Loucy (cell line): ENCODE results near the gene TMEM135.

ENCODE experiments used
- H2AFZ ChIP-seq: fragments of 200-600 bp; sonication (generic); 2 replicates; pipeline ENCODE4 v1.6.0; 2016; ENCODE audit warnings: antibody characterized with exemption, mild to moderate bottlenecking, low read length, moderate library complexity
- H3F3A ChIP-seq: fragments of 200-600 bp; 2 replicates; pipeline ENCODE4 v1.6.0; 2016; ENCODE audit warnings: antibody characterized with exemption, low read depth, mild to moderate bottlenecking
- H3K27me3 ChIP-seq: fragments of 200-600 bp; sonication (generic); 2 replicates; pipeline ENCODE4 v1.6.1; 2014; ENCODE audit warnings: low read length, mild to moderate bottlenecking; ENCODE audit not compliant: insufficient read depth, poor library complexity, severe bottlenecking
- H3K36me3 ChIP-seq: fragments of 200-600 bp; sonication (generic); 2 replicates; pipeline ENCODE4 v1.6.1; 2016; ENCODE audit warnings: low read length; ENCODE audit not compliant: insufficient read depth
- H3K4me1 ChIP-seq: fragments of 200-600 bp; sonication (generic); 2 replicates; pipeline ENCODE4 v1.5.1; 2014; ENCODE audit warnings: low read length, mild to moderate bottlenecking; ENCODE audit not compliant: insufficient read depth, poor library complexity, severe bottlenecking
- H3K4me2 ChIP-seq: fragments of 200-600 bp; sonication (generic); 2 replicates; pipeline ENCODE4 v1.6.0; 2014; ENCODE audit warnings: antibody characterized with exemption, low read length, low read depth, mild to moderate bottlenecking; ENCODE audit not compliant: poor library complexity, severe bottlenecking
- H3K4me3 ChIP-seq: fragments of 200-600 bp; sonication (generic); 2 replicates; pipeline ENCODE4 v1.5.1; 2014; ENCODE audit warnings: low read length, mild to moderate bottlenecking, mixed read lengths; ENCODE audit not compliant: poor library complexity, severe bottlenecking
- H3K79me2 ChIP-seq: fragments of 200-600 bp; sonication (generic); 2 replicates; pipeline ENCODE4 v1.6.1; 2014; ENCODE audit warnings: low read length; ENCODE audit not compliant: insufficient read depth
- H3K9ac ChIP-seq: fragments of 200-600 bp; sonication (generic); 2 replicates; pipeline ENCODE4 v1.6.0; 2014; ENCODE audit warnings: mild to moderate bottlenecking, low read depth, low read length, moderate library complexity; ENCODE audit not compliant: poor library complexity, severe bottlenecking
- H3K9me2 ChIP-seq: fragments of 200-600 bp; sonication (generic); replicated peaks from 2 replicates; pipeline ENCODE4 v1.6.1; 2016; ENCODE audit warnings: low read depth, low read length, mixed read lengths
- H3K9me3 ChIP-seq: fragments of 200-600 bp; sonication (generic); 2 replicates; pipeline ENCODE4 v1.6.1; 2014; ENCODE audit warnings: mild to moderate bottlenecking, antibody characterized with exemption, low read length, low read depth; ENCODE audit not compliant: insufficient read depth
- H4K20me1 ChIP-seq: fragments of 200-600 bp; sonication (generic); 2 replicates; pipeline ENCODE4 v1.6.0; 2014; ENCODE audit warnings: antibody characterized with exemption, low read length, mild to moderate bottlenecking; ENCODE audit not compliant: insufficient read depth, poor library complexity, severe bottlenecking
- EZH2phosphoT487 ChIP-seq: fragments of 200-600 bp; IDR thresholded peaks from 2 replicates; pipeline ENCODE4 v1.6.1; 2018; ENCODE audit warnings: antibody characterized with exemption, mild to moderate bottlenecking, moderate library complexity, borderline replicate concordance
- TF ChIP-seq, protein P1 (sequence below): fragments of 200-600 bp; sonication (generic); conservative IDR thresholded peaks from 2 replicates; pipeline ENCODE4 v1.5.1; 2014; ENCODE audit warnings: mild to moderate bottlenecking, antibody characterized with exemption, low read length

Gene TMEM135

GRCh38 chr11:87338046-87338639 lies 300.4 kb downstream of the TMEM135 start:
- H3K36me3 ChIP-seq = no peaks in the 10 kb centered on the region
- H3K9me2 ChIP-seq = no peaks in the 10 kb centered on the region
- H3K4me2 ChIP-seq = no peak overlapping the region
- no peak overlapping the region for H3K4me3 ChIP-seq
- H2AFZ ChIP-seq = no peak overlapping the region
- no peaks in the 10 kb centered on the region for H3K4me1 ChIP-seq
- H3K27me3 ChIP-seq = no peaks in the 10 kb centered on the region
- TF ChIP-seq, protein P1, sequence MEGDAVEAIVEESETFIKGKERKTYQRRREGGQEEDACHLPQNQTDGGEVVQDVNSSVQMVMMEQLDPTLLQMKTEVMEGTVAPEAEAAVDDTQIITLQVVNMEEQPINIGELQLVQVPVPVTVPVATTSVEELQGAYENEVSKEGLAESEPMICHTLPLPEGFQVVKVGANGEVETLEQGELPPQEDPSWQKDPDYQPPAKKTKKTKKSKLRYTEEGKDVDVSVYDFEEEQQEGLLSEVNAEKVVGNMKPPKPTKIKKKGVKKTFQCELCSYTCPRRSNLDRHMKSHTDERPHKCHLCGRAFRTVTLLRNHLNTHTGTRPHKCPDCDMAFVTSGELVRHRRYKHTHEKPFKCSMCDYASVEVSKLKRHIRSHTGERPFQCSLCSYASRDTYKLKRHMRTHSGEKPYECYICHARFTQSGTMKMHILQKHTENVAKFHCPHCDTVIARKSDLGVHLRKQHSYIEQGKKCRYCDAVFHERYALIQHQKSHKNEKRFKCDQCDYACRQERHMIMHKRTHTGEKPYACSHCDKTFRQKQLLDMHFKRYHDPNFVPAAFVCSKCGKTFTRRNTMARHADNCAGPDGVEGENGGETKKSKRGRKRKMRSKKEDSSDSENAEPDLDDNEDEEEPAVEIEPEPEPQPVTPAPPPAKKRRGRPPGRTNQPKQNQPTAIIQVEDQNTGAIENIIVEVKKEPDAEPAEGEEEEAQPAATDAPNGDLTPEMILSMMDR = no peak
- no peak for TF ChIP-seq EZH2phosphoT487
- H4K20me1 ChIP-seq = no peaks in the 10 kb centered on the region
- no peaks in the 10 kb centered on the region for H3F3A ChIP-seq
- H3K9ac ChIP-seq = no peak overlapping the region
- 0 out of 2 replicates have a peak, but pooled peaks cover 6% of the 10 kb centered on the region for H3K9me3 ChIP-seq
- no peaks in the 10 kb centered on the region for H3K79me2 ChIP-seq

- Histone ChIP-seq H3K36me3 (no peaks in the 10 kb centered on the region), H3F3A (no peaks in the 10 kb centered on the region), H3K27me3 (no peaks in the 10 kb centered on the region), H3K9me3 (0 out of 2 replicates have a peak, but pooled peaks cover 6% of the 10 kb centered on the region), H3K4me1 (no peaks in the 10 kb centered on the region), H3K9me2 (no peaks in the 10 kb centered on the region), H3K4me3 (no peak overlapping the region), H3K4me2 (no peak overlapping the region), H2AFZ (no peak overlapping the region), H3K9ac (no peak overlapping the region), H3K79me2 (no peaks in the 10 kb centered on the region), H4K20me1 (no peaks in the 10 kb centered on the region)
- TF ChIP-seq, protein P1 = no peak
- TF ChIP-seq EZH2phosphoT487 = no peak
Measured at GRCh38 chr11:87339416-87339815, 301.7 kb downstream of the TMEM135 start.

GRCh38 chr11:87347441-87347840 lies 309.7 kb downstream of the TMEM135 start:
- H3K9me3 ChIP-seq = no peaks in the 10 kb centered on the region

More at GRCh38 chr11:87347441-87347840, 309.7 kb downstream of the TMEM135 start:
- Histone ChIP-seq H3K9me2 (no peaks in the 10 kb centered on the region), H3K4me3 (no peak overlapping the region), H3F3A (no peaks in the 10 kb centered on the region), H3K36me3 (no peaks in the 10 kb centered on the region), H3K79me2 (no peaks in the 10 kb centered on the region), H3K9ac (no peak overlapping the region), H3K27me3 (no peaks in the 10 kb centered on the region), H4K20me1 (no peaks in the 10 kb centered on the region), H3K4me1 (peaks cover 2% of the 10 kb centered on the region), H3K4me2 (no peak overlapping the region), H2AFZ (no peak overlapping the region)
- TF ChIP-seq, protein P1 = no peak
- TF ChIP-seq EZH2phosphoT487 = no peak
